ENCODE measurements around the gene TTC13. TPM values are rescaled to one million over a fixed set of nuclear protein-coding genes. Genes with fewer than 3 reads are reported as not detected.

TTC13 gene
- total and polyA plus RNA-seq, 10 of the 15 experiments (the other 5 are each of a cell fraction or from before 2014, with no cell fraction given), result 5.8 to 30.8 (median 18.5) TPM

- TF ChIP-seq RELB (IDR thresholded peaks at IDR 0.05; ENCODE audit: low read depth), result no peak
Measured at GRCh38 chr1:230876660-230877059, 102.0 kb downstream of the TTC13 start (continued).

- Histone ChIP-seq H4K20me1 (ENCODE audit: control insufficient read depth, insufficient read depth) (no peaks in the 10 kb centered on the region), H3K4me2 (ENCODE audit: control insufficient read depth, insufficient read depth) (no peak overlapping the region), H3K4me3 (no peak overlapping the region), H3K27me3 (replicated peaks in 1 of 2; ENCODE audit: control insufficient read depth in 2 of 2, insufficient read depth in 2 of 2, low read length in 1 of 2) (peaks cover 0 to 2% of the 10 kb centered on the region in 2 experiments; a peak in 2 of 4 replicates), H3K9me3 (replicated peaks; ENCODE audit: control insufficient read depth, insufficient read depth, low read length) (no peaks in the 10 kb centered on the region), H3K27ac (ENCODE audit: control insufficient read depth, insufficient read depth) (no peak overlapping the region), H3K79me2 (ENCODE audit: control insufficient read depth, insufficient read depth, low read length) (no peaks in the 10 kb centered on the region), H3K4me1 (ENCODE audit: control insufficient read depth, insufficient read depth, low read length) (no peaks in the 10 kb centered on the region), H2AFZ (ENCODE audit: control insufficient read depth, low read depth, low read length) (no peak overlapping the region), H3K9ac (ENCODE audit: control insufficient read depth, insufficient read depth, low read length) (no peak overlapping the region), H3K36me3 (ENCODE audit: control insufficient read depth in 2 of 2, insufficient read depth in 2 of 2, low read length in 1 of 2) (no peaks in the 10 kb centered on the region)
- POLR2A ChIA-PET, result no interaction called here
- ATAC-seq, result no peak
- SMC1A ChIA-PET (ENCODE audit: uncharacterized antibody, unreplicated experiment), result no interaction called here
- no peak for FAIRE-seq
- in situ Hi-C loops (cut with MboI) (no loop called here), intact Hi-C loops (cut with micrococcal nuclease; ENCODE audit: unreplicated experiment) (no loop called here)
- WGBS (ENCODE audit: insufficient coverage, insufficient replicate concordance, low lambda C conversion rate, missing lambda C conversion rate), result 55% methylated on average over 8 of the region's 8 CpGs
- no peak for DNase-seq (ENCODE audit: low read depth, low spot score)
- CTCF ChIA-PET, result no interaction called here
- RAD21 ChIA-PET (ENCODE audit: unreplicated experiment), result no interaction called here
- no TSS peak for BruUV-seq (replicated peaks)
- TF ChIP-seq FOXM1 (IDR thresholded peaks at IDR 0.05; ENCODE audit: low read depth, low read length) (no peak), TAF1 (IDR thresholded peaks at IDR 0.05; ENCODE audit: borderline replicate concordance, low read depth, low read length) (no peak), MTA2 (IDR thresholded peaks at IDR 0.05; ENCODE audit: low read depth) (no peak), PKNOX1 (IDR thresholded peaks at IDR 0.05) (no peak), RFX5 (IDR thresholded peaks at IDR 0.05; ENCODE audit: low read depth, low read length) (no peak), CUX1 (IDR thresholded peaks at IDR 0.05; ENCODE audit: insufficient replicate concordance, low read depth, low read length) (no peak), CREB1 (IDR thresholded peaks at IDR 0.05; ENCODE audit: low read depth) (no peak), RBBP5 (conservative IDR thresholded peaks at IDR 0.05) (no peak), YY1 (IDR thresholded peaks at IDR 0.05; ENCODE audit: low read depth, low read length) (no peak), ZBED1 (IDR thresholded peaks at IDR 0.05; ENCODE audit: borderline replicate concordance) (no peak), SKIL (IDR thresholded peaks at IDR 0.05; ENCODE audit: low read depth, poor library complexity, severe bottlenecking) (no peak)
Measured at GRCh38 chr1:230875370-230875769, 103.3 kb downstream of the TTC13 start.

Measured in GM12878 (cell line).